ENCODE data around the gene EHMT2. TPM values are rescaled to one million over a fixed set of nuclear protein-coding genes. Genes with fewer than 3 reads are reported as not detected.
A peak's percentile ranks its signal among the peaks of the same experiment; 100 is the strongest.

EHMT2 gene
- total and polyA plus RNA-seq, 2 of the 13 experiments (the other 11 are each of a cell fraction or from before 2014, with no cell fraction given), result 55.2 to 69.2 TPM

- TF ChIP-seq RFXAP (CRISPR knock-in tag; IDR thresholded peaks at IDR 0.05; ENCODE audit: borderline replicate concordance) (0 out of 2 replicates have a peak, but pooled peaks have one; percentile 2), HOXA9 (CRISPR knock-in tag; IDR thresholded peaks at IDR 0.05; ENCODE audit: borderline replicate concordance) (0 out of 2 replicates have a peak, but pooled peaks have one; percentile 41), ZNF407 (CRISPR knock-in tag; IDR thresholded peaks at IDR 0.05; ENCODE audit: not compliant biosample characterization) (no peak), ZFP91 (CRISPR knock-in tag; IDR thresholded peaks at IDR 0.05; ENCODE audit: borderline replicate concordance) (0 out of 2 replicates have a peak, but pooled peaks have one; percentile 38), ARHGAP35 (CRISPR knock-in tag; IDR thresholded peaks at IDR 0.05; ENCODE audit: borderline replicate concordance) (no peak), CBX2 (IDR thresholded peaks at IDR 0.05; ENCODE audit: low read depth, low read length) (no peak), CBX2 (CRISPR knock-in tag; IDR thresholded peaks at IDR 0.05; ENCODE audit: low read depth) (no peak), ZGPAT (CRISPR knock-in tag; IDR thresholded peaks at IDR 0.05) (peak; percentile 34; the same call in 1 of the 2 replicates), ZC3H13 (CRISPR knock-in tag; IDR thresholded peaks at IDR 0.05) (0 out of 2 replicates have a peak, but pooled peaks have one; percentile 36), THAP8 (CRISPR knock-in tag; IDR thresholded peaks at IDR 0.05; ENCODE audit: borderline replicate concordance) (no peak), REST (IDR thresholded peaks at IDR 0.05; ENCODE audit: borderline replicate concordance in 1 of 2, low read depth in 1 of 2, low read length in 2 of 2) (no peak)
Observed at GRCh38 chr6:31901415-31901952, 4.0 kb upstream of the EHMT2 start (continued).

Measured in HepG2 (cell line).